GM12892 (cell line): ENCODE results near the gene SLC35A3.
"Not testable (repeated sequence)": the region's sequence is repeated elsewhere in the genome, so short reads cannot be mapped to it uniquely, and the experiment has no call there.

Source experiments
- POLR2A ChIP-seq: IDR thresholded peaks from 2 replicates; pipeline ENCODE4 v1.6.1; 2011; ENCODE audit warnings: low read depth, low read length, control low read depth
- POLR2AphosphoS5 ChIP-seq: IDR thresholded peaks from 2 replicates; pipeline ENCODE4 v1.6.1; 2011; ENCODE audit warnings: low read depth, low read length, control low read depth
- TAF1 ChIP-seq: IDR thresholded peaks from 2 replicates; pipeline ENCODE4 v1.6.1; 2011; ENCODE audit warnings: low read depth, mild to moderate bottlenecking, control low read depth, low read length, borderline replicate concordance

- TF ChIP-seq POLR2A, POLR2AphosphoS5, TAF1: not testable (repeated sequence)
Measured at GRCh38 chr1:99977326-99977725, 7.5 kb downstream of the SLC35A3 start.
